GM18907 (cell line): ENCODE results near the gene OASL.

Experiments
- ATAC-seq: cut with Tn5 transposase; IDR thresholded peaks from one replicate; pipeline ENCODE4 v1.9.1; 2021; ENCODE audit warnings: mild to moderate bottlenecking, moderate library complexity; ENCODE audit not compliant: unreplicated experiment

Gene OASL

DNA sequence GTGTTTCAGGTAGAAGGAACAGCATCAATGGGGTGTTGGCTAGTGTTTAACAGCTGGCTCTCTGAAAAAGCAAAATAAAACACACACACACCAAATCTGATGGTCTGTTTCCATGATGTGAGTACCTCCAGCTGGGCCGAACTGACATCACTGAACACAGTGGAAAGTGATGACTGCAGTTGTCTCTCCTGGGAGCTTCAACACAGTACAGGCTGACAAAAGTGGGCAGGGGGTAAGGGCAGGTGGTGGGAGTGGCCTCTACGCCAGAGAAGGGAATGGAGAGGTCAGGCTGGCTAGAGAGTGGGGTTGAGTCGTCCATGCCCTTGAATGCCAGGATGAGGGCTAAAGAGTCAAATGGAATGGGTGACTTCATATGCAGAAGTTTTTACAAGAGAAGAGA is 68.7 kb downstream of the OASL start:
- no peak for ATAC-seq
